ENCODE measurements around the gene TMEM139. TPM values are rescaled to one million over a fixed set of nuclear protein-coding genes. Genes with fewer than 3 reads are reported as not detected.

The TMEM139 gene
- polyA plus RNA-seq, 3 donors: 0.56 to 9.8 (median 1.7) TPM

Other genes with a start within 250 kb of the TMEM139 start
- not detected for gene OR6V1, start 232.6 kb upstream of the TMEM139 start, polyA plus RNA-seq
- gene PIP, start 152.9 kb upstream of the TMEM139 start, polyA plus RNA-seq: not detected
- gene TAS2R39, start 101.5 kb upstream of the TMEM139 start, polyA plus RNA-seq: not detected
- gene TAS2R40, start 62.9 kb upstream of the TMEM139 start, polyA plus RNA-seq: not detected
- gene GSTK1, start 21.5 kb upstream of the TMEM139 start, polyA plus RNA-seq: 100 to 1,000 TPM in 2 of 3 donors, 10 to 100 TPM in 1; 89.9 to 213 (median 147) TPM
- 1 to 10 TPM; 4.2 to 6.1 (median 5.4) TPM for gene CASP2, start 3.4 kb downstream of the TMEM139 start, polyA plus RNA-seq
- under 1 TPM in 1 of 3 donors, not detected in 2; 0.07 TPM for gene CLCN1, start 31.2 kb downstream of the TMEM139 start, polyA plus RNA-seq
- gene FAM131B, start 77.8 kb downstream of the TMEM139 start, polyA plus RNA-seq: 1 to 10 TPM in 1 of 3 donors, under 1 TPM in 2; 0.09 to 1.2 (median 0.37) TPM
- gene ZYX, start 96.4 kb downstream of the TMEM139 start, polyA plus RNA-seq: 100 to 1,000 TPM in 2 of 3 donors, 10 to 100 TPM in 1; 40.6 to 234 (median 200) TPM
- 1 to 10 TPM in 1 of 3 donors, under 1 TPM in 1, not detected in 1; 0.89 to 4.9 TPM for gene EPHA1, start 123.9 kb downstream of the TMEM139 start, polyA plus RNA-seq
- not detected for gene TAS2R60, start 158.5 kb downstream of the TMEM139 start, polyA plus RNA-seq
- not detected for gene TAS2R41, start 192.9 kb downstream of the TMEM139 start, polyA plus RNA-seq

Measured in adipose tissue (tissue), 3 donors.